GM21619 (cell line): ENCODE measurements around the gene USP21.

Experiments used
- ATAC-seq: cut with Tn5 transposase; IDR thresholded peaks from one replicate; pipeline ENCODE4 v1.9.1; 2021; ENCODE audit not compliant: unreplicated experiment

The USP21 gene

GRCh38 chr1:161215076-161215475, 55.8 kb downstream of the USP21 start, which contains the start of gene FCER1G:
TSS of gene FCER1G (plus strand) at chr1:161215295. CDS start at chr1:161215322, 27 bp downstream.
- ATAC-seq: no peak
